ENCODE measurements around the gene TOMM40L. TPM values are rescaled to one million over a fixed set of nuclear protein-coding genes. Genes with fewer than 3 reads are reported as not detected.
A peak's percentile ranks its signal among the peaks of the same experiment; 100 is the strongest.

The TOMM40L gene
- total RNA-seq, 1 experiment from 2014 or later = 9.2 TPM

- in situ Hi-C loops (cut with HindIII; ENCODE audit: low pct_unique_long_range_greater_than_20kb, low sequenced_read_pairs) = no loop called here
- Histone ChIP-seq H3K9me3 (ENCODE audit: control insufficient read depth, insufficient read depth, low read depth, low read length) (no peaks in the 10 kb centered on the region), H3K4me3 (ENCODE audit: low read depth in 2 of 2, low read length in 2 of 2) (peak overlapping the region; percentile 82 to 86), H3K4me1 (ENCODE audit: control insufficient read depth, insufficient read depth, low read length) (peaks cover 19% of the 10 kb centered on the region), H3K27me3 (ENCODE audit: control insufficient read depth, insufficient read depth, low read length) (no peaks in the 10 kb centered on the region), H3K36me3 (ENCODE audit: control insufficient read depth, insufficient read depth, low read length) (peaks cover 2% of the 10 kb centered on the region; the same call in 1 of the 2 replicates), H3K27ac (ENCODE audit: low read length) (peak overlapping the region; percentile 90)
- DNase-seq (ENCODE audit: low read depth, low spot score) = no peak
- CTCF ChIA-PET = interaction anchor here (0.5 to 2.5 kb wide), 5 partner anchors 12 to 157 kb away, joined by 4 to 30 read pairs (median 5); partner anchors contain the start of gene NR1I3
- POLR2A ChIA-PET = no interaction called here
- TF ChIP-seq TCF7L2 (IDR thresholded peaks at IDR 0.05; ENCODE audit: low read depth, low read length) (no peak), POLR2AphosphoS5 (IDR thresholded peaks at IDR 0.05; ENCODE audit: low read depth, low read length) (no peak), SIN3A (IDR thresholded peaks at IDR 0.05; ENCODE audit: borderline replicate concordance, insufficient read depth, low read depth, low read length) (no peak), CTCF (IDR thresholded peaks at IDR 0.05) (no peak)
- intact Hi-C loops (cut with micrococcal nuclease; ENCODE audit: unreplicated experiment) = loop anchor here (5.0 kb wide), 2 partner anchors 66 to 146 kb away; no protein-coding TSS in a partner anchor
- BruUV-seq (replicated peaks) = no TSS peak
- no peak for ATAC-seq
Measured at GRCh38 chr1:161226759-161227158, 899 bp downstream of the TOMM40L start.

GRCh38 chr1:161227196-161227871, 1.5 kb downstream of the TOMM40L start:
- in situ Hi-C loops (cut with HindIII; ENCODE audit: low pct_unique_long_range_greater_than_20kb, low sequenced_read_pairs) = no loop called here

More at GRCh38 chr1:161227196-161227871, 1.5 kb downstream of the TOMM40L start:
- intact Hi-C loops (cut with micrococcal nuclease; ENCODE audit: unreplicated experiment) = loop anchor here (5.0 kb wide), 2 partner anchors 65 to 145 kb away; no protein-coding TSS in a partner anchor
- H3K4me3 ChIP-seq (ENCODE audit: low read depth in 2 of 2, low read length in 2 of 2) = peak overlapping the region; percentile 82 to 86; a peak in 2 of 4 replicates
- peaks cover 2% of the 10 kb centered on the region; the same call in 1 of the 2 replicates for H3K36me3 ChIP-seq (ENCODE audit: control insufficient read depth, insufficient read depth, low read length)
- TF ChIP-seq TCF7L2 (IDR thresholded peaks at IDR 0.05; ENCODE audit: low read depth, low read length) = no peak
- peak; percentile 88 for TF ChIP-seq CTCF (IDR thresholded peaks at IDR 0.05)
- no peak for TF ChIP-seq REST (IDR thresholded peaks at IDR 0.05; ENCODE audit: insufficient read depth in 1 of 2, low read depth in 2 of 2, low read length in 1 of 2)
- no peak for TF ChIP-seq POLR2AphosphoS5 (IDR thresholded peaks at IDR 0.05; ENCODE audit: low read depth, low read length)
- no peak for TF ChIP-seq SIN3A (IDR thresholded peaks at IDR 0.05; ENCODE audit: borderline replicate concordance, insufficient read depth, low read depth, low read length)
- no peaks in the 10 kb centered on the region for H3K9me3 ChIP-seq (ENCODE audit: control insufficient read depth, insufficient read depth, low read depth, low read length)
- H3K4me1 ChIP-seq (ENCODE audit: control insufficient read depth, insufficient read depth, low read length) = peaks cover 19% of the 10 kb centered on the region
- H3K27me3 ChIP-seq (ENCODE audit: control insufficient read depth, insufficient read depth, low read length) = no peaks in the 10 kb centered on the region
- peak; percentile 76 for ATAC-seq
- peak; percentile 39 for DNase-seq (ENCODE audit: low read depth, low spot score)
- TSS peak; percentile 64 for BruUV-seq (replicated peaks)
- H3K27ac ChIP-seq (ENCODE audit: low read length) = peak overlapping the region; percentile 90
- ChIA-PET CTCF (interaction anchor here (0.5 to 2.5 kb wide), 5 partner anchors 11 to 156 kb away, joined by 4 to 30 read pairs (median 5); partner anchors contain the start of gene NR1I3), POLR2A (no interaction called here)

Measured in Panc1 (cell line).